Suprapubic skin (tissue), 4 donors: ENCODE measurements around the gene COA4. TPM values are rescaled to one million over a fixed set of nuclear protein-coding genes. Genes with fewer than 3 reads are reported as not detected.

Experiments used
- DNase-seq, 2 donors: peaks; one replicate each; pipeline ENCODE4 v3.0.0-alpha.2; 2019; ENCODE audit warnings: low spot score in 2 of 2
- H3K27ac ChIP-seq: fragments of 200-600 bp; sonication (generic); one replicate; pipeline ENCODE4 v1.5.1; 2019
- H3K27me3 ChIP-seq: fragments of 200-600 bp; sonication (generic); one replicate; pipeline ENCODE4 v1.5.1; 2019
- H3K36me3 ChIP-seq: fragments of 200-600 bp; sonication (generic); one replicate; pipeline ENCODE4 v1.5.1; 2019
- H3K4me1 ChIP-seq: fragments of 200-600 bp; sonication (generic); one replicate; pipeline ENCODE4 v1.5.1; 2019
- H3K4me3 ChIP-seq: fragments of 200-600 bp; sonication (generic); one replicate; pipeline ENCODE4 v1.5.1; 2019; ENCODE audit warnings: mild to moderate bottlenecking
- H3K9me3 ChIP-seq: fragments of 200-600 bp; sonication (generic); one replicate; pipeline ENCODE4 v1.5.1; 2019
- EP300 ChIP-seq: sonication (generic); formaldehyde crosslinking; IDR thresholded peaks from one replicate; pipeline ENCODE4 v1.6.1; 2017; ENCODE audit warnings: antibody characterized with exemption
- POLR2A ChIP-seq, 2 donors: fragments of 450-650 bp; IDR thresholded peaks; one replicate each; pipeline ENCODE4 v1.6.1; 2017; ENCODE audit warnings: antibody characterized with exemption in 2 of 2, mild to moderate bottlenecking in 2 of 2, moderate library complexity in 2 of 2
- POLR2AphosphoS5 ChIP-seq, 3 donors: sonication (generic); formaldehyde crosslinking; IDR thresholded peaks; one replicate each; pipeline ENCODE4 v1.6.1; 2017; ENCODE audit warnings: antibody characterized with exemption in 3 of 3
- WGBS: methylation state at CpG from one replicate; pipeline ENCODE4 v1.1.5; 2018; 5-methylcytosine and 5-hydroxymethylcytosine counted together
- total RNA-seq, 4 donors: library from RNA; depleted of rRNA; stranded (reverse); fragments of >200 nt; gene quantifications; one replicate each; pipeline ENCODE4 v1.1.0, GENCODE V29; 2016
- TF ChIP-seq, protein P1 (sequence below), 2 donors: fragments of 200-600 bp in 1 of 2; fragments of 450-650 bp in 1 of 2; sonication (generic) in 1 of 2; IDR thresholded peaks; one replicate each; pipeline ENCODE4 v1.5.1; 2016 to 2019; ENCODE audit warnings: antibody characterized with exemption in 2 of 2, mild to moderate bottlenecking in 1 of 2, moderate library complexity in 1 of 2

Gene COA4
- total RNA-seq, result 10 to 100 TPM; 49.4 to 63.9 (median 57.2) TPM

DNA sequence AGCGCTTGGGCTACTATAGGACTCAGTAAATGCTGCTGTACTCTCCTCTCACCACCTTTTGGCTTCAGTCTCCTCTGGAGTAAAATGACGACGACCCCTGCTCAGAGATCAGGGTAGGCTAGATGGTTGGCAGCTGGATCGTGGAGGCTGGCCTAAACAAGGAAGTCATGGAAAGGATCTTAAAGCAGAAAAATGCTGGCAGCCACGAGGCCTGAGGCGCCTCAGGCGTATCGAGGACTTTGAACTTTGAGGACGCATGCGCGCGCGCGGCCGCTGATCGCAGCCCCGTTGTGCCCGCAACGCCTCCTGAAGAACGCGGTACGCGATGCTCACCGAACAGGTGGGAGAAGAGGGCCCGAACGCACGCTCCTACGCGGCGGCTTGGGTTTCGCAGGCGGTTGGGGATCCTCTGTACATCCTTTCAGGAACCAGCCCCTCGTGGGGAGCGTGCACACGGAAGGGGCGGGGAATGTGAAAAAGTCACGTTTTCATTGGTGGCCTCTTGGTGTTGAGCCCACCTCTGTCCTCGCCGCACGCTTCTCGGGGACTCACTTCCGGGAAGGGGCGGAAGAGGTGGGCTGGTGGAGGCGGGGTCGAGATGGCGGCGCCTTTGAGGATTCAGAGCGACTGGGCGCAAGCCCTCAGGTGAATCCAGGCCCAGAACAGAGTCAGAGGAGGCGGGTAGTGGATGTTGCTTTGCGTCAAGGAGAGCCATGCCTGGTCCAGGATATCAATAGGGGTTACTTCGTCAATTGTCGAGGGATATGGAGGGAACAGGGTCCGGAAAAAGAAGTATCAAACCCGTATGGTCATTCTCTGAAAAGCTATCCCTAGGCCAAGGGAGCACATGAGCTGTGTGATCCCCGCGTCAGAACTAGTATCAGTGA, at the start of gene COA4, which contains the start of gene PAAF1:
COA4 (minus strand) TSS at position 423 of the 887 bp plus-strand sequence. CDS start 3,468 bp downstream, outside the sequence.
PAAF1 (plus strand) TSS at position 576 of the 887 bp plus-strand sequence; CDS start at position 599, 23 bp downstream.
- Histone ChIP-seq H3K9me3 (no peaks in the 10 kb centered on the region), H3K27me3 (no peaks in the 10 kb centered on the region), H3K4me1 (peaks cover 30% of the 10 kb centered on the region), H3K36me3 (peaks cover 20% of the 10 kb centered on the region), H3K27ac (peak within 1 kb of the TSS; percentile 87), H3K4me3 (peak within 1 kb of the TSS; percentile 88)
- TF ChIP-seq, protein P1, sequence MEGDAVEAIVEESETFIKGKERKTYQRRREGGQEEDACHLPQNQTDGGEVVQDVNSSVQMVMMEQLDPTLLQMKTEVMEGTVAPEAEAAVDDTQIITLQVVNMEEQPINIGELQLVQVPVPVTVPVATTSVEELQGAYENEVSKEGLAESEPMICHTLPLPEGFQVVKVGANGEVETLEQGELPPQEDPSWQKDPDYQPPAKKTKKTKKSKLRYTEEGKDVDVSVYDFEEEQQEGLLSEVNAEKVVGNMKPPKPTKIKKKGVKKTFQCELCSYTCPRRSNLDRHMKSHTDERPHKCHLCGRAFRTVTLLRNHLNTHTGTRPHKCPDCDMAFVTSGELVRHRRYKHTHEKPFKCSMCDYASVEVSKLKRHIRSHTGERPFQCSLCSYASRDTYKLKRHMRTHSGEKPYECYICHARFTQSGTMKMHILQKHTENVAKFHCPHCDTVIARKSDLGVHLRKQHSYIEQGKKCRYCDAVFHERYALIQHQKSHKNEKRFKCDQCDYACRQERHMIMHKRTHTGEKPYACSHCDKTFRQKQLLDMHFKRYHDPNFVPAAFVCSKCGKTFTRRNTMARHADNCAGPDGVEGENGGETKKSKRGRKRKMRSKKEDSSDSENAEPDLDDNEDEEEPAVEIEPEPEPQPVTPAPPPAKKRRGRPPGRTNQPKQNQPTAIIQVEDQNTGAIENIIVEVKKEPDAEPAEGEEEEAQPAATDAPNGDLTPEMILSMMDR (IDR thresholded peaks at IDR 0.05), result no peak
- TF ChIP-seq POLR2AphosphoS5 (IDR thresholded peaks at IDR 0.05) (peak in 2 of 3 donors; percentile 77 to 78), POLR2A (IDR thresholded peaks at IDR 0.05) (peak in 1 of 2 donors; percentile 49)
- DNase-seq, result peak; percentile 94 to 96
- under 1% methylated on average over 55 of the region's 57 CpGs for WGBS

GRCh38 chr11:73921180-73921579, 44.5 kb upstream of the COA4 start:
- no peaks in the 10 kb centered on the region for H3K4me1 ChIP-seq
- TF ChIP-seq EP300 (no peak), POLR2AphosphoS5 (IDR thresholded peaks at IDR 0.05) (no peak), POLR2A (IDR thresholded peaks at IDR 0.05) (no peak)
- TF ChIP-seq, protein P1 (IDR thresholded peaks at IDR 0.05), result no peak
- no peaks in the 10 kb centered on the region for H3K27me3 ChIP-seq
- 98% methylated on average over 4 of the region's 4 CpGs for WGBS
- no peak overlapping the region for H3K4me3 ChIP-seq
- DNase-seq, result no peak
- no peak overlapping the region for H3K27ac ChIP-seq
- peaks cover 82% of the 10 kb centered on the region for H3K36me3 ChIP-seq
- no peaks in the 10 kb centered on the region for H3K9me3 ChIP-seq

DNA sequence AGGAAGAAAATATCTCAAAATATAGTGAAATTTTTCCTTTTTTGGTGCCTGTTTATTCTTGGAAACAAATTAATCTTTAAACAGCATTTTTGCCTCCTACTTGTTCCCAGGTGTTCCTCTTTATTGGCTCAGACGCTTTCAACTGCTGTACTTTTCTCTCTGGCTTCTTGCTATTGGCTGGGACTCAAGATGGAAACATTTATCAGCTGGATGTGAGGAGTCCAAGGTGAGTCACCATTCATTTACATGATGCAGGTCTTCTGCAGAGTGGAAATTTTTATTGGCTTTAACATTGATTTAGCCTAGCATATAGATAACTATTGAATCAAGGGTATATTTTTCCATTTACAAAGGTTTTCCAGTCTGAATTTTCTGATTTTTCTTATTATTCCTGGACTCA, 39.8 kb upstream of the COA4 start:
- Histone ChIP-seq H3K9me3 (no peaks in the 10 kb centered on the region), H3K4me1 (no peaks in the 10 kb centered on the region), H3K36me3 (peaks cover 81% of the 10 kb centered on the region), H3K4me3 (no peak overlapping the region), H3K27ac (no peak overlapping the region), H3K27me3 (no peaks in the 10 kb centered on the region)
- TF ChIP-seq POLR2A (IDR thresholded peaks at IDR 0.05), result no peak
- TF ChIP-seq EP300, result no peak
- TF ChIP-seq POLR2AphosphoS5 (IDR thresholded peaks at IDR 0.05), result no peak
- 50% methylated on average over 1 of the region's 1 CpG for WGBS
- no peak for DNase-seq

GRCh38 chr11:73914284-73914683, 37.6 kb upstream of the COA4 start:
- Histone ChIP-seq H3K9me3 (no peaks in the 10 kb centered on the region), H3K4me3 (no peak overlapping the region), H3K27ac (no peak overlapping the region), H3K4me1 (no peaks in the 10 kb centered on the region), H3K27me3 (no peaks in the 10 kb centered on the region), H3K36me3 (peaks cover 79% of the 10 kb centered on the region)
- DNase-seq, result no peak
- TF ChIP-seq, protein P1 (IDR thresholded peaks at IDR 0.05), result no peak
- TF ChIP-seq EP300, result no peak
- TF ChIP-seq POLR2A (IDR thresholded peaks at IDR 0.05), result no peak
- no peak for TF ChIP-seq POLR2AphosphoS5 (IDR thresholded peaks at IDR 0.05)
- 84% methylated on average over 4 of the region's 4 CpGs for WGBS

GRCh38 chr11:73913472-73913871, 36.8 kb upstream of the COA4 start:
- no peaks in the 10 kb centered on the region for H3K9me3 ChIP-seq
- no peaks in the 10 kb centered on the region for H3K27me3 ChIP-seq
- H3K27ac ChIP-seq, result no peak overlapping the region
- H3K36me3 ChIP-seq, result peaks cover 79% of the 10 kb centered on the region
- no peaks in the 10 kb centered on the region for H3K4me1 ChIP-seq
- DNase-seq, result no peak
- no peak overlapping the region for H3K4me3 ChIP-seq
- TF ChIP-seq, protein P1 (IDR thresholded peaks at IDR 0.05), result no peak
- TF ChIP-seq POLR2A (IDR thresholded peaks at IDR 0.05) (no peak), EP300 (no peak), POLR2AphosphoS5 (IDR thresholded peaks at IDR 0.05) (no peak)
